NCI-H1436 treated with DMSO at 0.1 percent for 48 hours (cell line): ENCODE data around the gene PSAP.
A peak's percentile ranks its signal among the peaks of the same experiment; 100 is the strongest.
"Not testable (repeated sequence)": the region's sequence is repeated elsewhere in the genome, so short reads cannot be mapped to it uniquely, and the experiment has no call there.

Source experiments
- DNase-seq: peaks from one replicate; lab custom pipeline; 2025; lab: John Stamatoyannopoulos, UW

PSAP gene

GRCh38 chr10:71873582-71874211 is 22.6 kb upstream of the PSAP start:
- DNase-seq: no peak

DNA sequence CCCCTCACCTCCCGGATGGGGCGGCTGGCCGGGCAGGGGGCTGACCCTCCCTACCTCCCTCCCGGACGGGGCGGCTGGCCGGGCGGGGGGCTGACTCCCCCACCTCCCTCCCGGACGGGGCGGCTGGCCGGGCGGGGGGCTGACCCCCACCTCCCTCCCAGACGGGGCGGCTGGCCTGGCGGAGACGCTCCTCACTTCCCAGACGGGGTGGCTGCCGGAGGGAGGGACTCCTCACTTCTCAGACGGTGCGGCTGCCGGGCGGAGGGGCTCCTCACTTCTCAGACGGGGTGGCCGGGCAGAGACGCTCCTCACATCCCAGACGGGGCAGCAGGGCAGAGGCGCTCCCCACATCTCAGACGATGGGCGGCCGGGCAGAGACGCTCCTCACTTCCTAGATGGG is 18.6 kb upstream of the PSAP start:
- DNase-seq: not testable (repeated sequence)

DNA sequence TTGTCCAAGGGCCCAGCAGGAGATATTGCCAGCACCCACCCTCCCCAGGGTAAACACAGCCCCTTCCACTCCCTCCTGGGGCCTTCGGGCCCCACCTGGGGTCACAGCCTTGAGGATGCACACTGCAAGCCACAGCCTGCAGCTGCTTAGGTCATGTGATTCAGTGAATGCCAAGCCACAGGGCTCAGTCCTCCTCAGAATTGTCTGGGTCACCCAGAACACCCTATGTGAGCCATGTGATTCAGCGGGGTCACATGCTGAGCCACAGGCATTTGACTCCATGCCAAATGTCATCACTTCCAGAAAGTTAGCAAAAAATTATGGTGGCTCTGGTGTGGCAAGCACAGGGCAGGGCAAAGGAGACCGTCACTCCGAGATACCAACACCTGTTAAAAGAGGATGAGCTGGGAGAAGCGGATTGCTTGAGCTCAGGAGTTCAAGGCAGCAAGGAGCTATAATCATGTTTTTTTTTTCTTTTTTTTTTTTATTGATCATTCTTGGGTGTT is 17.2 kb upstream of the PSAP start:
- DNase-seq: no peak

DNA sequence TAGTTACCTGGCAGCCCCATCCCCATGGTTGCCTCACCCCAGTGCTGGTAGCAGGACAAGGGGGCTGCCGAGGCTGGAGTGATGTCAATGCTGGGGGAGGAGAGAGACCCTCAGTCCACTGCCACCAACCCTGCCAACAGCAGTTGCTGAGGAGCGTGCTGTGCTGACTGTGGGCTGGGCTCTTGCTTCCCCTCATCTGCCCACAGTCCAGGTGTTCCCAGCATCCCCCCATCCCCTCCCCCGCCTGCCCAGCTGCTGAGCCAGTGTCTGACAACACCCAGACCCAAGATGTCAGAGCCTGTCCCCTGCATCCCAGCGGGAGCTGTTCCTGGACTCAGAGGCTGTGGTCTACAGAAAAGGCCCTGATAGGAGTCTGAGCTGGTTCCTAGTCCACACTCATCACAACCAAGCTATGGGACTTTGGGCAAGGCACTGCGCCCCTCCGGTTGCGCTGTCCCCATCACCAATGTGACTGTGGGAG is 14.6 kb upstream of the PSAP start:
- DNase-seq: no peak

- DNase-seq: no peak
These were observed 13.9 kb upstream of the PSAP start for GRCh38 chr10:71864911-71865361.

DNA sequence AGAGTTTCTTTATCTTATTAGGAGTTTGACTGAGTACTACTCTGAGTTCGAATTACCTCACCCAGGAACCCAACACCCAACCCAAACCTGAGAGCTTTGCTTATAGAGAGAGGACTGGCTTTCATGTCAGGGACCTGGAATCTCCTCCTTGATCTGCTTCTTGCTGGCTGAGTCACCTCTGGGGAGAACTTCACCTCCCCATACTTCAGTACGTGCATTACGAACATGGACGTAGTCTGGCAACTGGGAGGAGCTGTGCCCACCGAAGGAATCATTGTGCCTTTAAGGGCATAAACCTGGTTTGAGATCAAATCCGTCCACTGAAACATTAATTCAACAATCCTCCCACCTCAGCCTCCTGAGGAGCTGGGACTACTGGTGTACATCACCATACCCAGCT is 12.2 kb upstream of the PSAP start:
- DNase-seq: no peak

- DNase-seq: peak; percentile 86
These were observed 9.4 kb upstream of the PSAP start for GRCh38 chr10:71860243-71861029.

DNA sequence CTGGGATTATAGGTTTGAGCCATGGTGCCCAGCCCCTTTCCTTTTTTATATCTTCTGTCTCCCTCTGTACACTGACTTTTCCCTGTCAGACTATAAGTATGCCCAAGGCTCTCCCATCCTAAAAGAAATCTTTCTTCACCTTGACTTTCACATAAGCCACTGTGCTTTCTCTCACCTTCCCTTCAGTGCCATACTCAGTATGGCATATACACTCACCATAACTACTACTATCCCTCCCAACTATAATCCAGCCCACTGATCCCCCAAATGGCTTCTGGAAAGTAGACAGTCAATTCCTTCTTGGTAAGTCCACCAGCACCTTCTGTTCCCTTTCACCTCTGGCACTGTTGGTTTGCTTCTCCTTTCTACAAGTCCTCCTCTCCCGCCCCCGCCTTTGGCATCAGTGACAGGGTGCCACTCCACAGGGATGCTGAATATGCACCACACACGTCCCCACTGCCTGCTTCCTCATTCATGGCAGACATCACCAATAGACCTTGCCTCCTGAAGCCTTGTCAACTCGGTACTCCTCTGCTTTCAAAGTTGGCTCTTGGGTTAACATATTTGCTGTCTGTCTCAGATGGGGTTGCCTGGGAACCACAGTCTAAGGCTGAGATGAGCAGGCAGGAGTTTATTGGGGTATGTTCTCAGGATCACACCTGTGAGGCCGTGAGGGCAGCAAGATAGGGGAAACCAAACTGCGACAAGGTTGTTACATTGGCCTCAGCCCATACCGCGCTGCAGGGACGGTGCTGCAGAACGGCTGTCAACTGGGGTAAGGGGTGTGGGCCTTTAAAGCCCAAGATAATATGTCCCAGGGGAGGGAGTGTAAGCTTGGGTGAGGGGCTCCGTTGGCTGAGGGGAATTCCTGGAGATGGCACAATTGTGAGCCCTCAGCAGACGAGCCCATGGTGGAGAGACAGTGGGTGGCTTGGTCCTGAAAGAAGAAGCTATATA is 7.2 kb upstream of the PSAP start:
- DNase-seq: no peak

DNA sequence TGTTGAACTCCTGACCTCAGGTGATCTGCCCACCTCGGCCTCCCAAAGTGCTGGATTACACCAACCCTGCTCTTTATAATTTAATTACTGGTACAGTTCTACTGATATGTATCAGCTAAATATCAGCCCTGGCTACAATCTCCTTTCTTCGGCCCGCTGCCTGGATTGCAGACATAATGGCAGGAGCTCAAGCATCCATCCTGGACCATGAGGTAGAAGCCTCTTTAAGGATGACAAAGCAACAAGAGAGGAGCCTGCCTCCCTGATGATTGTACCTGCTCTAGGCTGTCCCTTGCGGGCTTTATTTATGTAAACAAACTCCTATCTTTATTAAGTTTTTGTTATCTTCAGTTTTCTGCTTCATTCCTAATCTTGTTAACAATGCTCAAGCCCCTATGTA is 5.6 kb upstream of the PSAP start:
- no peak for DNase-seq

DNA sequence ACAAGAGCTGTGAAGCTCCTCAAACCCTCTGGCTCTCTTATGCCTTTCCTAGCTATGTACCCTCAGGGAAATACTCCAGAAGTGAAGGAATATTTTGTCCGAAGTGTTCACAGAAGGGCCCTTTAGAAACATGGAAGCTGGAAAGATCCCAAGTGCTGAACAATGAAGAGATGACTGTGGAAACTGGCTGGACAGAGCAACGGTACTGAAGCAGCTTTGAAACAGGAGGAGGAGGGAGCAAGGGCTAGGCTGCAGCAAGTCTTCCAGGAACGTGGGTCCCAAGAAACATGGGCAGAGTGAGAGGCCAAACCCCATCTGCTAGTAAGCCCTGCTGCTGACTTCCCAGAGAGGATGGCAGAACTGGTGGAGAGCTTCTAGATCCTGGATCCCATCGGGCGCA is 3.0 kb upstream of the PSAP start:
- DNase-seq: no peak

GRCh38 chr10:71852355-71852937 is 1.4 kb upstream of the PSAP start:
- DNase-seq: no peak

DNA sequence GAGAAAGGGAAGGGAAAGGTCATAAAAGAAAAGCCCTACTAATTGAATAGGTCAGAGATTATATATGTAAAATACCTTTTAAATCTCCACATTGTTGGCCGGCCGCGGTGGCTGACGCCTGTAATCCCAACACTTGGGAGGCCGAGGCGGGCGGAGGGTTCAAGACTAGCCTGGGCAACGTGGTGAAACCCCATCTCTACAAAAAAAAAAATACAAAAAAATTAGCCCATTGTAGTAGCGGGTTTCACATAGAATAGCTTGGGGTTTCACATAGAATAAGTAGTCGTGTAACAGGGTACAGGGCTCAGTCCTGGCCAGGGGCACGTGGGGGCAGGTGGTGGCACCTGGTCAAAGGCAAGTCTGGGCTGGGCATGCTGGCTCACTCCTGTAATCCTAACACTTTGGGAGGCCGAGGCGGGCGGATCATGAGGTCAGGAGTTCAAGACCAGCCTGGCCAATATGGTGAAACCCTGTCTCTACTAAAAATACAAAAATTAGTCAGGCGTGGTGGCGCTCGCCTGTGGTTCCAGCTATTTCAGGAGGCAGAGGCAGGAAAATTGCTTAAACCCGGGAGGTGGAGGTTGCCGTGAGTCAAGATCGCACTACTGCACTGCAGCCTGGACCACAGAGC is 529 bp upstream of the PSAP start:
- DNase-seq: not testable (repeated sequence)

GRCh38 chr10:71850021-71850742 is 869 bp downstream of the PSAP start:
- no peak for DNase-seq

DNA sequence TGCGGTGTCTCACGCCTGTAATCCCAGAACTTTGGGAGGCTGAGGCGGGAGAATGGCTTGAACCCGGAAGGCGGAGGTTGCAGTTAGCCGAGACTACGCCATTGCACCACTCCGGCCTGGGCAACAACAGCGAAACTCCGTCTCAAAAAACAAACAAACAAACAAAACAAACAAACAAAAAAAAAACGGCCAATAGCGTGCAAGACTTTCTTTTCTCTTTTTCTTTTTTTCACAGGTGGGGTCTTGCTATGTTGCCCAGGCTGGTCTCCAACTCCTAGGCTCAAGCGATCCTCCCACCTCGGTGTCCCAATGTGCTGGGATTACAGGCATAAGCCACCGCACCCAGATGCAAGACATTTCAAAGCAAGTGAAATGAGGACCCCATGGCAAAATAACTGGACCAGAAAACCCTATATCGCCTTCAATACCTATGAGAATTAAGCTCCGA is 1.6 kb downstream of the PSAP start:
- no peak for DNase-seq

- DNase-seq: no peak
These were observed 2.5 kb downstream of the PSAP start for GRCh38 chr10:71848325-71849275.

DNA sequence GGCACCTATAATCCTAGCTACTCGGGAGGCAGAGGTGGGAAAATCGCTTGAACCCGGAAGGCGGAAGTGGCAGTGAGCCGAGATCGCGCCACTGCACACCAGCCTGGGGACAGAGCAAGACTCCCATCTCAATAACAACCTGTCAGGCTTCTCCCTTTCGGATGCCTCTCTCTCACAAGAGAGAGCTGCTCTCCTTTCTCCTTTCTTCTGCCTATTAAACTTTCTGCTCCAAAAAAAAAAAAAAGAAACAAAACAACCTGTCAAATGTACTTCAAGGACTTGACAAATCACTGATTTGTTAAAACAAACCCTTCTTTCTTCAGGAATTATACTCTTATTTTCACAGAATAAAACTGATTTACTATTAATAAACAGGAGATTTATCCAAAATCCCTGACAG is 3.6 kb downstream of the PSAP start:
- DNase-seq: no peak

DNA sequence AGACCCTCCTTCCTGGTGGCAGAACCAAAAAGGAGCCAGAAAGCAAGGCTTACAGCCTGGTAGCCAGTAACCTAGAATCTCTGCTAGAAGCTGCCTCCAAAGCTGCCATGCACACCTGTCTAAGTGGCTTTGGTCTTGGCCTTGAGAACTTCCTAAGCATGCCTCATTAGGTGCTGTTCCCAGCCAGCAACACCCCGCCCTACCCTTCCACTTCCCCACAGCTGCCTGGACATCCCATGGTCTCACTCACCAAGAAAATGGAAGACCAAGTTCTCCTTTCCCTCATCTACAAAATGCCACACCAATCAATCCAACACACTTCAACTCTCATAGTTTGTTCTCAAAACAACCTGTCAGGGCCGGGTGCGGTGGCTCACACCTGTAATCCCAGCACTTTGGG is 4.2 kb downstream of the PSAP start:
- DNase-seq: no peak

GRCh38 chr10:71845410-71846405 is 5.3 kb downstream of the PSAP start:
- DNase-seq: no peak
